Neural cell (in vitro differentiated cells): ENCODE results near the gene PRDM1. TPM values are rescaled to one million over a fixed set of nuclear protein-coding genes. Genes with fewer than 3 reads are reported as not detected.

Experiments
- H2AFZ ChIP-seq: fragments of 200-600, 300-800 bp; sonication (generic), shearing (Covaris generic); 2 replicates; pipeline ENCODE4 v1.6.0; 2014; ENCODE audit warnings: low read depth, mild to moderate bottlenecking, antibody characterized with exemption, low read length, moderate library complexity
- H3F3A ChIP-seq: fragments of 200-600 bp; shearing (Covaris generic); 2 replicates; pipeline ENCODE4 v1.6.1; 2016; ENCODE audit warnings: mild to moderate bottlenecking, moderate library complexity, mixed read lengths, antibody characterized with exemption, low read length; ENCODE audit not compliant: insufficient read depth, poor library complexity, severe bottlenecking
- H3K27ac ChIP-seq: fragments of 200-600, 300-800 bp; sonication (generic), shearing (Covaris generic); 2 replicates; pipeline ENCODE4 v1.5.1; 2014; ENCODE audit warnings: mild to moderate bottlenecking, low read length, moderate library complexity
- H3K27me3 ChIP-seq: fragments of 300-800, 200-600 bp; sonication (generic), shearing (Covaris generic); 2 replicates; pipeline ENCODE4 v1.6.0; 2014; ENCODE audit warnings: mild to moderate bottlenecking, low read depth, low read length, moderate library complexity; ENCODE audit not compliant: insufficient read depth
- H3K36me3 ChIP-seq: fragments of 300-800, 200-600 bp; sonication (generic), shearing (Covaris generic); 2 replicates; pipeline ENCODE4 v1.5.1; 2014; ENCODE audit warnings: mild to moderate bottlenecking, antibody characterized with exemption, low read length, moderate library complexity; ENCODE audit not compliant: insufficient read depth
- H3K4me2 ChIP-seq: fragments of 300-800, 200-600 bp; sonication (generic), shearing (Covaris generic); 2 replicates; pipeline ENCODE4 v1.6.0; 2014; ENCODE audit warnings: mild to moderate bottlenecking, low read length
- H3K4me3 ChIP-seq: fragments of 300-800, 200-600 bp; sonication (generic), shearing (Covaris generic); 2 replicates; pipeline ENCODE4 v1.5.1; 2014; ENCODE audit warnings: mild to moderate bottlenecking, low read length, moderate library complexity
- H3K79me2 ChIP-seq: fragments of 200-600 bp; shearing (Covaris generic); replicated peaks from 2 replicates; pipeline ENCODE4 v1.6.0; 2014; ENCODE audit warnings: mild to moderate bottlenecking, low read length, moderate library complexity; ENCODE audit not compliant: insufficient read depth
- H3K9ac ChIP-seq: fragments of 300-800, 200-600 bp; sonication (generic), shearing (Covaris generic); 2 replicates; pipeline ENCODE4 v1.6.1; 2016; ENCODE audit warnings: mild to moderate bottlenecking, low read length, mixed read lengths
- H3K9me2 ChIP-seq: fragments of 200-600 bp; shearing (Covaris generic); 2 replicates; pipeline ENCODE4 v1.6.1; 2016; ENCODE audit warnings: mild to moderate bottlenecking, low read length, mixed read lengths; ENCODE audit not compliant: insufficient read depth
- H3K9me3 ChIP-seq: fragments of 200-600, 300-800 bp; sonication (generic), shearing (Covaris generic); 2 replicates; pipeline ENCODE4 v1.6.1; 2016; ENCODE audit warnings: mild to moderate bottlenecking, mixed run types, low read length, moderate library complexity, mixed read lengths
- H4K20me1 ChIP-seq: fragments of 200-600 bp; shearing (Covaris generic); 2 replicates; pipeline ENCODE4 v1.6.1; 2016; ENCODE audit warnings: mild to moderate bottlenecking, mixed run types; ENCODE audit not compliant: insufficient read depth
- CTCF ChIP-seq: fragments of 450-650 bp; IDR thresholded peaks from 2 replicates; pipeline ENCODE4 v1.5.1; 2014; ENCODE audit warnings: antibody characterized with exemption, mild to moderate bottlenecking, moderate library complexity; ENCODE audit not compliant: poor library complexity, severe bottlenecking
- EP300 ChIP-seq: fragments of 450-650 bp; conservative IDR thresholded peaks from 2 replicates; pipeline ENCODE4 v1.6.1; 2014; ENCODE audit warnings: antibody characterized with exemption, mild to moderate bottlenecking, moderate library complexity; ENCODE audit not compliant: poor library complexity, severe bottlenecking
- EZH2 ChIP-seq: fragments of 200-600, 300-800 bp; shearing (Covaris generic), sonication (generic); IDR thresholded peaks from 2 replicates; pipeline ENCODE4 v1.6.1; 2014; ENCODE audit warnings: antibody characterized with exemption, low read length, borderline replicate concordance, mild to moderate bottlenecking; ENCODE audit not compliant: insufficient read depth, poor library complexity, severe bottlenecking
- MXI1 ChIP-seq: fragments of 450-650 bp; conservative IDR thresholded peaks from 2 replicates; pipeline ENCODE4 v1.6.1; 2014; ENCODE audit warnings: antibody characterized with exemption, mild to moderate bottlenecking; ENCODE audit not compliant: poor library complexity, severe bottlenecking
- POLR2AphosphoS5 ChIP-seq: IDR thresholded peaks from 2 replicates; pipeline ENCODE4 v1.6.1; 2012
- RAD21 ChIP-seq: fragments of 450-650 bp; conservative IDR thresholded peaks from 2 replicates; pipeline ENCODE4 v1.6.1; 2014; ENCODE audit warnings: antibody characterized with exemption, mild to moderate bottlenecking, moderate library complexity
- REST ChIP-seq: IDR thresholded peaks from 2 replicates; pipeline ENCODE4 v1.6.1; 2012; ENCODE audit warnings: borderline replicate concordance
- SMC3 ChIP-seq: fragments of 450-650 bp; conservative IDR thresholded peaks from 2 replicates; pipeline ENCODE4 v1.6.1; 2014; ENCODE audit warnings: antibody characterized with exemption, mild to moderate bottlenecking, moderate library complexity; ENCODE audit not compliant: poor library complexity
- TAF1 ChIP-seq: IDR thresholded peaks from 2 replicates; pipeline ENCODE4 v1.6.1; 2012; ENCODE audit warnings: low read depth
- polyA plus RNA-seq: library from polyadenylated mRNA; depleted of rRNA; stranded (reverse); fragments of >200 nt; gene quantifications from 2 replicates; pipeline ENCODE4 v1.2.3, GENCODE V29; 2014

PRDM1 gene
- polyA plus RNA-seq, 1 donor from 2014 or later = 0.09 TPM

GRCh38 chr6:106120006-106120405 lies 33.9 kb downstream of the PRDM1 start:
- no peak overlapping the region for H3K27ac ChIP-seq
- H3K27me3 ChIP-seq = no peaks in the 10 kb centered on the region
- H3K36me3 ChIP-seq = no peaks in the 10 kb centered on the region
- no peak overlapping the region for H3K9ac ChIP-seq
- H3K4me3 ChIP-seq = no peak overlapping the region
- no peak overlapping the region for H3K4me2 ChIP-seq
- no peaks in the 10 kb centered on the region for H3K9me2 ChIP-seq
- no peaks in the 10 kb centered on the region for H3K9me3 ChIP-seq
- H3F3A ChIP-seq = no peaks in the 10 kb centered on the region
- no peaks in the 10 kb centered on the region for H4K20me1 ChIP-seq
- no peak overlapping the region for H2AFZ ChIP-seq
- no peaks in the 10 kb centered on the region for H3K79me2 ChIP-seq
- no peak for TF ChIP-seq RAD21
- TF ChIP-seq REST = no peak
- TF ChIP-seq SMC3 = no peak
- TF ChIP-seq EZH2 = no peak
- TF ChIP-seq MXI1 = no peak
- TF ChIP-seq EP300 = no peak
- no peak for TF ChIP-seq TAF1
- no peak for TF ChIP-seq CTCF
- TF ChIP-seq POLR2AphosphoS5 = no peak

DNA sequence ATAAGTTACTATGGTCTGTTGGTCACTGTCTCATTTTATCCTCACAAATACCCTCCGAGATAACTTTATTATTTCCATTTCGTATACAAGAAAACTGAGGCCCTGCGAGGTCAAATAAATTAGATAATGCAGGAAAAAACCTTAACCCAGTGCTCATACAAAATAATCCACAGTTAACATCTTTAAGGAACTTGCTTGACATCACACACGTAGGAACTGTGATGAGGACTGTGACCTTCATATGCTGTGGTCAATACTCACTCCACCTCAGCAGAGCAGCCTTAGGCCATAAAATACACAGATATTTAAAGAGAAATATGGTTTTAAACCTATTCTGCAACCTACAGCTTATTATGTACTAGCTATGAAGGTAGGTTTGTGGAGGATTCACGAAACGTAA lies 34.3 kb downstream of the PRDM1 start:
- H3K9me3 ChIP-seq = no peaks in the 10 kb centered on the region
- H3K36me3 ChIP-seq = no peaks in the 10 kb centered on the region
- H3K4me3 ChIP-seq = no peak overlapping the region
- H2AFZ ChIP-seq = no peak overlapping the region
- H3K9ac ChIP-seq = no peak overlapping the region
- no peaks in the 10 kb centered on the region for H3F3A ChIP-seq
- H3K27ac ChIP-seq = no peak overlapping the region
- H3K79me2 ChIP-seq = no peaks in the 10 kb centered on the region
- no peaks in the 10 kb centered on the region for H4K20me1 ChIP-seq
- no peak overlapping the region for H3K4me2 ChIP-seq
- no peaks in the 10 kb centered on the region for H3K9me2 ChIP-seq
- TF ChIP-seq MXI1 = no peak
- no peak for TF ChIP-seq EZH2
- TF ChIP-seq EP300 = no peak
- no peak for TF ChIP-seq POLR2AphosphoS5
- no peak for TF ChIP-seq CTCF
- no peak for TF ChIP-seq REST
- no peak for TF ChIP-seq RAD21
- TF ChIP-seq SMC3 = no peak
- no peak for TF ChIP-seq TAF1
- H3K27me3 ChIP-seq = no peaks in the 10 kb centered on the region
